Activated T-cell treated with anti-CD3 and anti-CD28 coated beads for 24 hours (primary cell): Measurements from ENCODE around the gene DNAJC5G.

ENCODE experiments used
- DNase-seq: peaks from one replicate; pipeline ENCODE4 v3.0.0-alpha.2; 2020; ENCODE audit warnings: low read depth

DNAJC5G gene

DNA sequence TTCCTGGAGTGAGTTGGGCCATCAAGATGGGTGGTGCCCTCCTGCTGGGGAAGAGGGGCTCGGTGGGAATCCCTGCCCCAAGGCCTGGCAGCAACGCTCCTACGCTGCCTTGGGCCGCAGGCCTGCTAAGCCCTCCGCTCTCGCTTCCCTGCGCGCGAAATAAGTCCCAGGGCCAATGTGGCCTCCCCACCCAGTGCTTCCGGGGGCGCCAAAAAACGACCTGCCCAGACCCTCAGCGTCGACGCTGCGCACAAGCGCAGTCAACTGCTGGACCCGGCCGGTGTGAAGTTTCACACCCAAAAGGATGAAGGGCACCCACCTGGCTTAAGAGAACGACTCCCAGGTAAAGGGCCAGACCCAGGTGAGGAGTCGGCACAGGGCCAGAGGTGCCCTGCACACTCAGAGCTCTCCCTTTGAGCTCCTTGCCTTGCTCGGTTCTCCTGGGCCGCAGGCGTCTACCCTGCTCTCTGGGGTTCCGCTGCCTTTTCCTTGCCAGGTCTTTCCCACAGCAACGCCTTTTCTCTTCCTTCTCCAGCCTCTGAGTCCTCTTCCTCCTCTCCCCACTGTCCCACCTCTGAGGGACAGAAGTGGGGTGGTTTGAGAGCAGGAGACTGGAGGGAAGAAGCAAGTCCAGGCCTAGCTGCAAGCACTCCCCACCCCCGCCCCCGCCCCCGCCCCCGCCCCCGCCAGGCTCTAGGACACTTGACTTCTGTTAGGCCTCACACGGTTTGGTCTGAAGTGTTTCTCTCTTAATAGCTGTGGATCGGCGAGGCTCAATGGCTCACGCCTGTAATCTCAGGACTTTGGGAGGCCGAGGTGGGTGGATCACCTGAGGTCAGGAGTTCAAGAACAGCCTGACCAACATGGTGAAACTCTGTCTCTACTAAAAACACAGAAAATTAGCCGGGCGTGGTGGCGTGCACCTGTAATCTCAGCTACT, at the start of gene DNAJC5G:
Gene DNAJC5G (plus strand): TSS at position 223 of the 940 bp plus-strand sequence. CDS start 1,296 bp downstream, outside the sequence.
- DNase-seq, result no peak

DNA sequence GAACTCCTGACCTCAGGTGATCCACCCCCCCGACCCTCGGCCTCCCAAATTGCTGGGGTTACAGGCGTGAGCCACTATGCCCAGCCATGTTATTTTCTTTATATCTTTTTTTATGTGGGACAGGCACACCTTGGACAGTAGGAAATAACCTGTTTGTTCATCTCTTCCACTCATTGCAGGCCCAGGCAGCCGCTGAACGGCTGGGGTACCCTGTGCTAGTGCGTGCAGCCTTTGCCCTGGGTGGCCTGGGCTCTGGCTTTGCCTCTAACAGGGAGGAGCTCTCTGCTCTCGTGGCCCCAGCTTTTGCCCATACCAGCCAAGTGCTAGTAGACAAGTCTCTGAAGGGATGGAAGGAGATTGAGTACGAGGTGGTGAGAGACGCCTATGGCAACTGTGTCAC, 49.7 kb upstream of the DNAJC5G start:
- DNase-seq, result no peak

DNA sequence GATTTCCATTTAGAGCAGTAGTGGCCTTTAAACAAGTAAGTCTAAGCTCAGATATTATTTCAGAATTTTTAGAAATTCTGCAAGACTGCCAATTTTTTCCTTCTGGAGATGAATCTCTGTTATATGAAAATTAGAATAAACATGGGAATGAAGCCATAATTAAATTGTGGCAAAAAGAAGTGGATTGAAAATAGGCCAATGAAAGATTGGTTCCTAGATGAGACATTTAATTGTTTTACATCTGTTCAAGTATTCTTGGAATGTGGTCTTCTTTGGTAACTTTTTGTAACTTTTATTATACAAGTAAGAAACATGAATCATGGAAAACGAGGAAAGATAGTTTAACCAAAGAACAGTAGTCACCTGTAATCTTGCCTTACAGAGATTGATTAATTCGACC, 47.7 kb upstream of the DNAJC5G start:
- no peak for DNase-seq

- DNase-seq, result no peak
Observed at GRCh38 chr2:27231921-27232320, 43.3 kb upstream of the DNAJC5G start.

DNA sequence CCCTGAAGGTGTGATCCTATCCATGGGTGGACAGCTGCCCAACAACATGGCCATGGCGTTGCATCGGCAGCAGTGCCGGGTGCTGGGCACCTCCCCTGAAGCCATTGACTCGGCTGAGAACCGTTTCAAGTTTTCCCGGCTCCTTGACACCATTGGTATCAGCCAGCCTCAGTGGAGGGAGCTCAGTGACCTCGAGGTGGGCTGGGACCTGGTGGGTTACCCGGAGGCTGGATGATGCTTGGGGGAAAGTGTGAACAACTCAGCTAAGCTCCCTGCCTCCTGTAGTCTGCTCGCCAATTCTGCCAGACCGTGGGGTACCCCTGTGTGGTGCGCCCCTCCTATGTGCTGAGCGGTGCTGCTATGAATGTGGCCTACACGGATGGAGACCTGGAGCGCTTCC, 41.9 kb upstream of the DNAJC5G start:
- no peak for DNase-seq

DNA sequence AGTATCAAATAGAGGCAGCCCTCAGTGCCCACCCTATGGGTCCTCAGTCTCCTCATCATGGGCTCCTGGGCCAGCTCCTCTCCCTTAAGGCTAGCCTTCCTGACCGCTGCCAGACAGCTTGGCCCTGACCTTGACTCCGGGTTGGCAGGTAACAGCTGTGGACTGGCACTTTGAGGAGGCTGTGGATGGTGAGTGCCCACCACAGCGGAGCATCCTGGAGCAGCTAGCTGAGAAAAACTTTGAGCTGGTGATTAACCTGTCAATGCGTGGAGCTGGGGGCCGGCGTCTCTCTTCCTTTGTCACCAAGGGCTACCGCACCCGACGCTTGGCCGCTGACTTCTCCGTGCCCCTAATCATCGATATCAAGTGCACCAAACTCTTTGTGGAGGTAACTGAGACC, 39.1 kb upstream of the DNAJC5G start:
- DNase-seq, result no peak

DNA sequence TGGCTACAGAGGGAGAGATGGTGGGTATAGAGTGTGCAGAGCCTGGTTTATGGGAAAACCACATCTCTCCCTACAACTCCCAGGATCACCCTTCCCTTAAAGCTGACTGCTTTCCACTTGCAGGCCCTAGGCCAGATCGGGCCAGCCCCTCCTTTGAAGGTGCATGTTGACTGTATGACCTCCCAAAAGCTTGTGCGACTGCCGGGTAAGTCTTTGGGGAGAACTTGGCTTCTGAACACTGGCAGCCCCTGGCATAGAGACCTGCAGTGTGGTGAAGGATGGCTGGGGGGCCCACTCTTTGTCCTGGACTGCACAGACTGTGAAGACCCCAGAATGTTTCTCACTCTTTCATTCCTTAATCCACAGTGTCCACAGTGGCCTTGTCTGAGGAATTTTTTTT, 38.6 kb upstream of the DNAJC5G start:
- DNase-seq, result no peak

DNA sequence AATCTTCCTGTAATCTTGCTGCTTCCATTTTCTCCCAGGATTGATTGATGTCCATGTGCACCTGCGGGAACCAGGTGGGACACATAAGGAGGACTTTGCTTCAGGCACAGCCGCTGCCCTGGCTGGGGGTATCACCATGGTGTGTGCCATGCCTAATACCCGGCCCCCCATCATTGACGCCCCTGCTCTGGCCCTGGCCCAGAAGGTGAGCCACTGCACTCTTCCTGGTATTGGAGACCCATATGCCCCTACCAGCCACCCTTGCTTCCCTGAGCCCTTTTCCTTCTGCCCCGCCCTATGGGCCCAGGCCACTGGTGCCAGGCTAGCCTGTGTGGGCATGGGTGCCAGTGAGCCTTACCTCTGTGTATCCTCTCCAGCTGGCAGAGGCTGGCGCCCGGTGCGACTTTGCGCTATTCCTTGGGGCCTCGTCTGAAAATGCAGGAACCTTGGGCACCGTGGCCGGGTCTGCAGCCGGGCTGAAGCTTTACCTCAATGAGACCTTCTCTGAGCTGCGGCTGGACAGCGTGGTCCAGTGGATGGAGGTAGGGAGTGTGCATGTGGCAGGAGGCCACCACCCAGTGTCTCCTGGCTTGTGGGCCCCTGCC, 37.8 kb upstream of the DNAJC5G start:
- DNase-seq, result no peak

DNA sequence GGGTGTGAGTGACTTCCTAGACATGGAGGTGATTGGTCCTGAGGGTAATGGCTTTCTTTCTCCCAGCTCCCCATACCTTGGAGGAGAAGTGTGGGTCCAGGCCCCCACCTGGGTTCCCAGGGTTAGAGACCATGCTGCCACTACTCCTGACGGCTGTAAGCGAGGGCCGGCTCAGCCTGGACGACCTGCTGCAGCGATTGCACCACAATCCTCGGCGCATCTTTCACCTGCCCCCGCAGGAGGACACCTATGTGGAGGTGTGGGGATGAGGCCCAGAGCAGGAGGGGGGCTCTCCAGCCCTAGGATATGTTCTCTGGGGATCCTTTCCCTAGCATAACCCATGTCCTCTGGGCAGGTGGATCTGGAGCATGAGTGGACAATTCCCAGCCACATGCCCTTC, 36.3 kb upstream of the DNAJC5G start:
- no peak for DNase-seq

GRCh38 chr2:27240406-27240805, 34.8 kb upstream of the DNAJC5G start:
- no peak for DNase-seq

DNA sequence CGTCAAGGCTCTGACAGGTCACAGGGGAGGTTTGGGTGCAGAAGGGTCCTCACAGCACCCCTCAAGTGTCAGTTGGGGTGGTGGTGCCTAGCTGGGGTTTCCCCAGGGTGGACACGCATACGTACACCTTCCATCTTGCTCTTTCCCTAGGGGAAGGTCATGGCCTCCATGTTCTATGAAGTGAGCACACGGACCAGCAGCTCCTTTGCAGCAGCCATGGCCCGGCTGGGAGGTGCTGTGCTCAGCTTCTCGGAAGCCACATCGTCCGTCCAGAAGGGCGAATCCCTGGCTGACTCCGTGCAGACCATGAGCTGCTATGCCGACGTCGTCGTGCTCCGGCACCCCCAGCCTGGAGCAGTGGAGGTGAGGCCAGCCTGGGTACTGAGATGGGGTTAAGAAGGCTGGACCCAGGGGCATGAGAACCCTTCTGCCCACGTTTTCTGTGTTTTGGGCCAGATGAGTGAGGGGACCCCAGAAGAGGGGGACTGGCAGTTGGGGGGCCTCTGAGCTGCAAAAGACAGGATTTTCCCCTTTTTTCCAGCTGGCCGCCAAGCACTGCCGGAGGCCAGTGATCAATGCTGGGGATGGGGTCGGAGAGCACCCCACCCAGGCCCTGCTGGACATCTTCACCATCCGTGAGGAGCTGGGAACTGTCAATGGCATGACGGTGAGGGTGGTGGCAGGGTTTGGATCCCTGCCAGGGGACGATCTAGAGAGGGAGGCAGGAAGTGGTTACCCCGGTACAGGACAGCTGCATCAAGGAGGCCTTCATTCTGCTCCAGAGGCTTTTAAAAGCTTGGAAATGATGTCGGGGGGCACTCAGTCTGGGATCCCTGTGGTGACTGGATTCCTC, 33.2 kb upstream of the DNAJC5G start:
- no peak for DNase-seq

- DNase-seq, result no peak
Observed at GRCh38 chr2:27242614-27242951, 32.6 kb upstream of the DNAJC5G start.

GRCh38 chr2:27243391-27244130, 31.7 kb upstream of the DNAJC5G start:
- DNase-seq, result no peak

DNA sequence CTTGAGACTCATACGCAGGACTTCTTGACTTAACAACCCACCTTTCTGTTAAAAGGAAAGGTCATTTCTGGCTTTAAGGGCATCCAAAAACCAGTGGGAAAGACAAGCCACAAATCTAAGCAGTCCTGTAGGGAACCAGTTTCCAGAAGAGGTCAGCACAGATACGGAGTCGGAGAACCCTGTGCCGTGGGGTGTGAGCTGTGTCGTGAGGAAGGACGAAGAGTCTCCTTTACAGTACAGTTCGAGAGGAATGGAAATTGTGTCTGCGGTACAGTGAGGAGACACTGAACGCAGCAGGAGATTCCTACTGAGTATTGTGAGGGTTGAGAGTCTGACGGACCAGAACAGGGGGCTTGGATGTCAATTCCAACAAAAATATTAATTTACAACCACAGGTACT, 30.1 kb upstream of the DNAJC5G start:
- no peak for DNase-seq

- DNase-seq, result no peak
Observed at GRCh38 chr2:27245626-27246025, 29.6 kb upstream of the DNAJC5G start.

DNA sequence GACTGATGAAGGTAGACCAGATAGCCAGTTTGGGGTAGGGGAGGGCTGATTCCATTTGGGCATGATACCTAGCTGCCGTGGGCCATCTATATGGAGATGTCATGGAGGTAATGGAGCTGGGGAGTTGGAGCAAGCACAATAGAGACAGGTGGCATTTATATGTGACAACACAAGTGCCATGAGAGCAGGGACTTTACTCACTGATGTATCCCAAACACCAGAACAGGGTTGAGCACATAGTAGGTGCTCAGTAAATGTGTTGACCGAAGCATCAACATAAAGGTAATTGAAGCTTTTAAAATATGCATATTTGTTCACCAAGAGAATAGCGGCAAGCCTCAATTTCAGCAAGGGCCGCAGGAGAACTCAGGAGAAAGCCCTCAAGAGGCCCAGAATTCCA, 27.3 kb upstream of the DNAJC5G start:
- DNase-seq, result no peak

- no peak for DNase-seq
Observed at GRCh38 chr2:27249159-27249890, 25.9 kb upstream of the DNAJC5G start.

GRCh38 chr2:27249891-27250651, 25.2 kb upstream of the DNAJC5G start:
- peak; percentile 24 for DNase-seq

- no peak for DNase-seq
Observed at GRCh38 chr2:27250652-27251379, 24.4 kb upstream of the DNAJC5G start.

GRCh38 chr2:27251766-27252165, 23.5 kb upstream of the DNAJC5G start:
- DNase-seq, result no peak
